Skeletal muscle satellite cell (primary cell): Measurements from ENCODE around the gene SIRT6.
"Not testable (repeated sequence)": the region's sequence is repeated elsewhere in the genome, so short reads cannot be mapped to it uniquely, and the experiment has no call there.

Experiments used
- H3K27me3 ChIP-seq: 2 replicates; pipeline ENCODE4 v1.7.0; 2013; ENCODE audit warnings: low read length; ENCODE audit not compliant: control insufficient read depth, insufficient read depth
- H3K36me3 ChIP-seq: 2 replicates; pipeline ENCODE4 v1.7.0; 2013; ENCODE audit warnings: mild to moderate bottlenecking, control low read depth, low read length; ENCODE audit not compliant: insufficient read depth
- H3K4me1 ChIP-seq: 2 replicates; pipeline ENCODE4 v1.7.0; 2013; ENCODE audit warnings: low read length; ENCODE audit not compliant: control insufficient read depth, insufficient read depth
- H3K4me2 ChIP-seq: 2 replicates; pipeline ENCODE4 v1.7.0; 2013; ENCODE audit warnings: mild to moderate bottlenecking, low read length
- H3K4me3 ChIP-seq: 2 replicates; pipeline ENCODE4 v1.7.0; 2013; ENCODE audit warnings: low read length
- H3K9ac ChIP-seq: 2 replicates; pipeline ENCODE4 v1.7.0; 2013; ENCODE audit warnings: mild to moderate bottlenecking, low read depth, low read length, moderate library complexity
- H3K9me3 ChIP-seq: replicated peaks from 2 replicates; pipeline ENCODE4 v1.7.0; 2013; ENCODE audit warnings: mild to moderate bottlenecking, control low read depth, low read length

SIRT6 gene

DNA sequence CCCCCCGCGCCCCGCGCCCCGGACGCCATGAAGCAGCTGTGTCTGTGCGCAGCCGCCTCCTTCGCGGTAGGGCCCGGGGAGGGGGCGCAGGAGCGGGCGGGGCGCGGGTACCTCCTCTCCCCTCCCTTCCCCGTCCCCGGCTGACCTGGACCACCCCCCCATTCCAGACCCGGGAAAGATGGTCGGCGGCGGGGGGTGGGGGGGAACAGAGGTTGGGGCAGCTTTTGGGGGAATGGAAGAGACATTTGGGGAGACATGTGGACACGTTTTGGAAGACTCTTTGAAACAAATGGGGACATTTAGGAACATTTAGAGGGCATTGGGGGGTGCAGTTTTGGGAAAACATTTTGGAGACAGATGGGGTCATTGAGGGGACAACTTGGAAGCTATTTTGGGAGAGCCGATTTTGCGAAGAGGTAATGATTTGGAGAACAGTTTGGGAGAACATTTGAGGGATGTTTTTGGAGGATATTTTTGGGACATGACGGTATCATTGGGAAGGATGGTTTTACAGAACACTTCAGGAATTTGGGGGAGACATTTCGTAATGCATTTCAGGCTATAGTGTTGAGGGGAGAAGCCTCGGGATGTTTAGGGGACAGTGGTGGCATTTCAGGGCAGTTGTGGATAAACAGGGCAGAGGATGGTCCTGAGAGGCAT, 16.2 kb upstream of the SIRT6 start:
- Histone ChIP-seq H3K36me3 (no peaks in the 10 kb centered on the region), H3K4me2 (no peak overlapping the region), H3K27me3 (peaks cover 57% of the 10 kb centered on the region), H3K9ac (no peak overlapping the region), H3K4me1 (no peaks in the 10 kb centered on the region), H3K4me3 (no peak overlapping the region), H3K9me3 (no peaks in the 10 kb centered on the region)

DNA sequence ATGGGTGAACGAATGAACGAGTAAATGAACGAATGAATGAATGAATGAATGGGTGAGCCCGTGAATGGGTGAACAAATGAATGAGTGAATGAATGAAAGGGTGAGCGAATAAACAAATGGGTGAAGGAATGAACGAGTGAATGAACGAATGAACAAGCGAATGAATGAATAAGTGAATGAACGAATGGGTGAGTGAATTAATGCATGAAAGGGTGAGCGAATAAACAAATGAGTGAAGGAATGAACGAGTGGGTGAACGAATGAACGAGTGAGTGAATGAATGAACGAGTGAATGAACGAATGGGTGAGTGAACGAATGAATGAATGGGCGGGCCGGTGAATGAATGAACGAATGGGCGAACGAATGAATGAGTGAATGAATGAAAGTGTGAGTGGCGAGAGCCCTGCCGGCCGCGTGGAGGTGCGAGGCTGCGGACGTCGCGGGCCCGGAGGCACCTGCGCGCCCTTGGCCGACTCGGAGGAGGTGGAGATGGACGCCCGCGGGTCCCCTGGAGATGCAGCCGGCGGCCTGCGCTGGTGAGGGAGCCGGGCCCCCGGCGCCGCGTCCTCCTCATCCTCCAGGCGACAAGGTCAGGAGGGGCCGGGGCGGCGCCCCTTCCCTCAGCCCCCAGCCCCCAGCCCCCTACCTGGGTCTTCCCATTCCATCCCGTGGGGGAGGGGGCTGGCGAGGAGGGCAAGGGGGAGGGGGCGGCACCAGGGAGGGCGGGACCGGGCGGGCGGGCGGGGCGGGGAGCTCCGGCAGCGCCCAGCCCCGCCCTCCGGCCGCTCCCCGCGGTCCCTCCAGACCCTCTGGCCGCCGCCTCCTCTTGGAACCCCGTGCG, 15.5 kb upstream of the SIRT6 start:
- H3K27me3 ChIP-seq: peaks cover 57% of the 10 kb centered on the region

DNA sequence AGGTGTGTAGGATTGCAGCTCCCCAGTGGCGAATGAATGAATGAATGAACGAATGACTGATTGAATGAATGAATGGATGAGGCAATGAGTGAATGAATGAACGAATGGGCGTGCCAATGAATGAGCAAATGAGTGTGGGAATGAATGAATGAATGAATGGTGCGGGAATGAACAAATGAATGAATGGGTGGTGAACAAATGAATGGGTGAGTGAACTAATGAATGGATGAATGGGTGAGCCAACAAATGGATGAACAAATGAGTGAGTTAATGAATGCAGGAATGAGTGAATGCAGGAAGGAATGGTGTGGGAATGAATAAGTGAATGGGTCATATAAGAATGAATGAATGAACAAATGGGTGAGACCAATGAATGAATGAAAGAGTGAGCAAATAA, 14.9 kb upstream of the SIRT6 start:
- H3K27me3 ChIP-seq: peaks cover 57% of the 10 kb centered on the region
- no peaks in the 10 kb centered on the region for H3K9me3 ChIP-seq
- H3K36me3 ChIP-seq: no peaks in the 10 kb centered on the region

More for the DNA sequence above, 15.5 kb upstream of the SIRT6 start:
- Histone ChIP-seq H3K4me1 (no peaks in the 10 kb centered on the region), H3K4me2 (no peak overlapping the region), H3K36me3 (no peaks in the 10 kb centered on the region), H3K9me3 (no peaks in the 10 kb centered on the region), H3K4me3 (no peak overlapping the region), H3K9ac (no peak overlapping the region)

DNA sequence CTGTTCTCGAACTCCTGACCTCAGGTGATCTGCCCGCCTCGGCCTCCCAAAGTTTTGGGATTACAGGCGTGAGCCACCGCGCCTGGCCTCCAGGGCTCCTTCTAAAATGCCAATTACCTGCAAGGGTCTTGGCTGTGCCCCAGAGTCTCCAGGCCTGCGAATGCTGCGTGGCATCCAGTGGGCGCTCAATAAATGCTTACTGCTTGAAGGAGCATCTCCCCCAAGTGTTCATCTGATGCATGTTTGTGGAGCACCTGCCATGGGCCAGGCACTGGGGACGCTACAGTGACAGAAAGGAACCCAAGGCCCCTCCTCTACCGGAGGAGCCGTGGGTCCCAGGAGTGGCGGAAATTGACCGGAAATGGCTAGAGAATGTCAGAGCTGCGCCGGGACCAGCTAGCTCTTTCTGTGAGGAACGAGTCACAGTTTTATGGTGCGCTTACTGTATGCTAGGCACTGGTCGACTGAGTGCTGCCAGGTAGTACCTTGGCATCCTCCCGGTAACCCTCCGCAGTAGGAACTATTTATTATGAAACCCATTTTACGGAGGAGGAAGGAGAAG, 14.3 kb upstream of the SIRT6 start:
- Histone ChIP-seq H3K4me3 (no peak overlapping the region), H3K4me1 (no peaks in the 10 kb centered on the region), H3K36me3 (no peaks in the 10 kb centered on the region), H3K4me2 (no peak overlapping the region), H3K9ac (no peak overlapping the region), H3K9me3 (no peaks in the 10 kb centered on the region), H3K27me3 (peaks cover 54% of the 10 kb centered on the region)

More for the DNA sequence above, 14.9 kb upstream of the SIRT6 start:
- Histone ChIP-seq H3K4me2 (no peak overlapping the region), H3K4me3 (no peak overlapping the region), H3K9ac (no peak overlapping the region), H3K4me1 (no peaks in the 10 kb centered on the region)

DNA sequence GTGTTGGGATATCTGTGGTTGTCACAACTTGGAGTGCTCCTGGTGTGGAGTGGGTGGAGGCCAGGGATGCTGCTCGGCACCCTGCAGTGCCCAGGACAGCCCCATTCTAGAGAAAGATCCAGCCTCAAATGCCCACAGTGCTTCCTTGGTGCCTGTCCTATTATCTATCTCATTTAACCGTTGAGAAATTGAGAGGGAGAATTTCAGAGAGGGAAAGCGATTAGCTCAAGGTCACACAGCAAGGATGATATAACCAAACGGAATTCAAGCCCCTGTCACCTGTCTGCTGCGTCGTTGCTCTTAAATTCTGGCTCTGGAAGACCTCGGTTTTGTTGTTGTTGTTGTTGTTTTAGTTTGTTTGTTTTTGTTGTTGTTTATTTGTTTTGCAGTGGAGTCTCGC, 13.6 kb upstream of the SIRT6 start:
- Histone ChIP-seq H3K4me2 (no peak overlapping the region), H3K9me3 (no peaks in the 10 kb centered on the region), H3K9ac (no peak overlapping the region), H3K4me3 (no peak overlapping the region), H3K27me3 (peaks cover 48% of the 10 kb centered on the region), H3K4me1 (no peaks in the 10 kb centered on the region), H3K36me3 (no peaks in the 10 kb centered on the region)

DNA sequence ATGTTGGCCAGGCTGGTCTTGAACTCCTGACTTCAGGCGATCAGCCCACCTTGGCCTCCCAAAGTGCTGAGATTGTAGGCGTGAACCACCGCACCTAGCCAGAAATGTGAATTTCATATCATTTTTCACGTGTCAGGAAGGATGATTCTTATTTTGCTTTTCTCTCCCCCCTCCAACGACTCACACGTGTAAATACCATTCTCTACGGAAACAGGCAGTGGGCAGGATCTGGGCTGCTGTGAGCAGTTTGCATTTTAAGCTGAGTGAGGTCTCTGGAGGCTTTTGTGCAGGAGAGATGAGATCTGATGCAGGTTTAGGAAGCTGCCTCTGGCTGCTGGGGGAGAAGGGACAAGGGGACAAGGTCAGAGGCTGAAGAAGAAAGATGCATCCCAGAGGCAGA, 12.0 kb upstream of the SIRT6 start:
- Histone ChIP-seq H3K4me2 (no peak overlapping the region), H3K9ac (no peak overlapping the region), H3K4me3 (no peak overlapping the region), H3K27me3 (peaks cover 37% of the 10 kb centered on the region), H3K36me3 (no peaks in the 10 kb centered on the region), H3K4me1 (no peaks in the 10 kb centered on the region), H3K9me3 (no peaks in the 10 kb centered on the region)

DNA sequence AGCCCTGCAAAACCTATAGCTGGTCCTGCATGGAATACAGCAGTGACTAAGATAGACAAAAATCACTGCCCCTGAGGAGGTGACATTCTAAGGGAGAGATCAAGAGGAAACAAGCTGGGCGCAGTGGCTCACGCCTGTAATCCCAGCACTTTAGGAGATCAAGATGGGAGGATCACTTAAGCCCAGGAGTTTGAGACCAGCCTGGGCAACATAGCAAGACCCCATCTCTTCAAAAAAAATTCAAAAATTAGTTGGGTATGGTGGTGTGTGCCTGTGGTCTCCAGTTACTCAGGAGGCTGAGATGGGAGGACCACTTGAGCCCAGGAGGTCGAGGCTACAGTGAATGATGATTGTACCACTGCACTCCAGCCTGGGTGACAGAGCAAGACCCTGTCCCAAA, 10.2 kb upstream of the SIRT6 start:
- H3K4me2 ChIP-seq, H3K36me3 ChIP-seq, H3K4me1 ChIP-seq, H3K9ac ChIP-seq, H3K9me3 ChIP-seq, H3K4me3 ChIP-seq: not testable (repeated sequence)
- peaks cover 24% of the 10 kb centered on the region for H3K27me3 ChIP-seq

DNA sequence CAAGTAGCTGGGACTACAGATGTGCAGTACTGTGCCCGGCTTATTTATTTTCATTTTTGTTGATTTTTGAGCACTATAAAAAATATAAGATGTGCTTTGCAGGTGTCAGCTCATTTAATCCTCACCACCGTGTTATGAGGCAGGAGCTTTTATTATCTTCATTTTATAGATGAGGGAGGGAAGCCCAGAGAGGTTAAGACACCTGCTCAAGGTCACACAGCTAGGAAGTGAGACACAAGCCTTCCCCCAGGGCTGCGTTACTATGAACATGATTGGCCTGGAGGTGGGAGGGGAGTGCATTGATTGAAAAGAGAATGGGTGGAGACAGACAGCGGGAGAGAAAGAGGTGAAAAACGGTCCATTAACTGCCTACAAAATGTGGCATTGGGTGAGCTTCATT, 7.3 kb upstream of the SIRT6 start:
- H3K36me3 ChIP-seq: no peaks in the 10 kb centered on the region

DNA sequence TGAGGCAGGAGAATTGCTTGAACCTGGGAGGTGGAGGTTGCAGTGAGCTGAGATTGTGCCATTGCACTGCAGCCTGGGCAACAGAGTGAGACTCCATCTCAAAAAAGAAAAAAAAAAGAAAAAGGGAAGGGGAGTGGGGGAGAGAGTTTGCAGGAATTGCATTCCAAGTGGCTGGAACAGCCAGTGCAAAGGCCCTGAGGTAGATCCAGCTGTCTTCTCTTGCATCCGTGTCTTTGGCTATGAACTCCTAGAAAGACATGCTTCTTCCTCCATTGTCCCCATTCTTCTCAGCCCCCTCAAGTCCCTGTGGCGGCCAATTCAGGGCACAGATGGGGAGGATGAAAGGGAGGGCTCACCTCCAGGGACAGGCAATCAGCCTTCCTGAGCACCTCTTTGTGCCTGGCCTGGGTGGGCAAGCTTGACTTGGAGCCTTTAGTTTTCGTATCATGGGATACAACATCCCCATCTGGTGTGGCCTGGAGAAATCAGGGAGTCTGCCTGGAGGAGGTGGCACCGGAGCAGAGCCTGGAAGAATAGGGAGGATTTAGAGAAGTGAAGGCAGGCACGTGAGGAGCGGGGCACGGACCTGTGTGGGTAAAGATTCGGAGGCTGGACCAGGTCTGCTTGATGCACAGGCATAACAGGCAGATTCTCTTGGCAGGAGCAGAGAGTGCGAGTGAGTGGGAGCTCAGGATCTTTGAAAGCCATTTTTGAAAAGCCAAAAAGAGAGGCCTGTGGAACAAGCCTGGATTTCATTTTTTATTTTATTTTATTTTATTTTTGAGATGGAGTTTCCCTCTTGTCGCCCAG, 5.2 kb upstream of the SIRT6 start:
- Histone ChIP-seq H3K27me3 (no peaks in the 10 kb centered on the region), H3K4me3 (no peak overlapping the region), H3K4me2 (no peak overlapping the region), H3K4me1 (peaks cover 4% of the 10 kb centered on the region), H3K9ac (no peak overlapping the region), H3K9me3 (no peaks in the 10 kb centered on the region), H3K36me3 (no peaks in the 10 kb centered on the region)

More for the DNA sequence above, 7.3 kb upstream of the SIRT6 start:
- Histone ChIP-seq H3K9me3 (no peaks in the 10 kb centered on the region), H3K4me1 (no peaks in the 10 kb centered on the region), H3K4me3 (no peak overlapping the region), H3K27me3 (peaks cover 8% of the 10 kb centered on the region), H3K4me2 (no peak overlapping the region), H3K9ac (no peak overlapping the region)

DNA sequence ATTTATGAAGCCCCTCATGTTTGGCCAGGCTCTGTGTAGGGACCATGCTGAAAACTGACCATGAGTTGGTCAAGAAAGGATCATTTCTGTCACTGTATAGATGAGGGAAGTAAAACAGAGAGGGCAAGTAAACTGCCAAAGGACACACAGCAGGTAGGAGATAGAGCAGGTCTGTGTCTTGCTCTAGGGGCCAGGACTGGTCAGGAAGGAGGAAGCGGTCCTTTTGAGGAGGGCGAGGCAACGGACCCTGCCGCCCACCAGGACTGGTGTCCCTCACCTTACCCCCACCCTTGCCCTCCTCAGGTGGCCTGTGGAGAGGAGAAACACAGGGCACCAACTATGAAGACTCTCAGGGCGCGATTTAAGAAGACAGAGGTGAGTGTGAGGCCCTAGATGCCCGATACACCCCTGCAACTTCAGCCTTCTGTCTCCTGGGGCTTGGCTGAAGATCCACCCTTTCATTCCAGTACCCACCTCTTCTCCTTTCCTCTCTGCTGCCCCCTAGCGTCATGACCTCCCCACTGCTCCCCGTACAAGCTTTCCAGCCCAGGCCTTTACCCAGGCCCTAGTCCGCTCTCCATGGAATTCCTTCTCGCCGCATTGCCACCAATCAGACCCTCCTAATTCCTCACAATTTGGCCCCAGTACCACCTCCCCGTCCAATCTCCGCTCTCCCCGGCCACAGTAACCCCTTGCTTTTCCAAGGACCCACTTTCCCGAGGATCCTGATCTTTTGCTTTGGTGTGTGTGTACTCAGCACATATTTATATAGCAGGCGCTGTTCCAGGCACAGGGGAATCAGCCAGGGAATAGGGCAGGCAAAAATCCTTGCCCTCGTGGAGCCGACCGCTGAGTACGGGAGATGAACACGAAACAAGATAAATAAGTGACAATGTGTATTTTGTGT, 4.0 kb upstream of the SIRT6 start:
- no peak overlapping the region for H3K4me3 ChIP-seq
- H3K36me3 ChIP-seq: no peaks in the 10 kb centered on the region
- H3K4me1 ChIP-seq: peaks cover 6% of the 10 kb centered on the region
- no peak overlapping the region for H3K4me2 ChIP-seq
- no peaks in the 10 kb centered on the region for H3K9me3 ChIP-seq
- H3K9ac ChIP-seq: peak overlapping the region; percentile 30
- H3K27me3 ChIP-seq: no peaks in the 10 kb centered on the region
